ENCODE measurements around the gene TUBA1A. TPM values are rescaled to one million over a fixed set of nuclear protein-coding genes. Genes with fewer than 3 reads are reported as not detected.
"Not testable (repeated sequence)": the region's sequence is repeated elsewhere in the genome, so short reads cannot be mapped to it uniquely, and the experiment has no call there.

The TUBA1A gene
- total RNA-seq, 1 donor from 2014 or later = 491 TPM

DNA sequence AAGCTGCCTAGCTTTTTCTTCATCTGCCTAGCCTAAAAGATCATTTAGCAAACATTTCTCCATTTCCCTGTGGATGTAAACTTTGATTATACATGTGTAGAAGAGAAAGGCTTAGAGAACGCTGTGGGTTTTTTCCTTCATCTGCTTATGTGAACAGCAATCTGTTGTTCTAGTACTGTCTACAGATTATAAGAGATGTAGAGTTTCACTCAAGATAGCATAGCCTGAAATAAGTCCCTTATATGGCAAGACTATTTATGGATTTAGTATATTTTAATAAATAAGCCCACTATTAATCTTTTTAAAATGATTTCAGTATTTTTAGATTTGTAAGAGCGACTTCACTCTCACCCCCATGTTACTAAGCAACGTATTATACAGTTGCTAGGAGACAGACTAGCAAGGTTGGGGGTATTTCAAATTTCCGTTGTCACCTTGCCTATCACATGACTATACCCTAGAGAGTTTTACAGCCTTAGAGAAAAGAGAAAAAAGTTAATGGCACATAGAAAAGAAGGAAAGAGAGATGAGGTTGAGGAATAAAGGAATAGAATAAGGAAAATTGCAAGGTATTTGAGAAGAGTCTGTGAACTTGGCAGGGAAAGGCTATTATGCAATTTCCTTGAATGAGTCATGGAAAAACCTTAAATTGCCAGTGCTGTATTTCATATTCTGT is 12.2 kb upstream of the TUBA1A start:
- DNase-seq = peak; percentile 85

DNA sequence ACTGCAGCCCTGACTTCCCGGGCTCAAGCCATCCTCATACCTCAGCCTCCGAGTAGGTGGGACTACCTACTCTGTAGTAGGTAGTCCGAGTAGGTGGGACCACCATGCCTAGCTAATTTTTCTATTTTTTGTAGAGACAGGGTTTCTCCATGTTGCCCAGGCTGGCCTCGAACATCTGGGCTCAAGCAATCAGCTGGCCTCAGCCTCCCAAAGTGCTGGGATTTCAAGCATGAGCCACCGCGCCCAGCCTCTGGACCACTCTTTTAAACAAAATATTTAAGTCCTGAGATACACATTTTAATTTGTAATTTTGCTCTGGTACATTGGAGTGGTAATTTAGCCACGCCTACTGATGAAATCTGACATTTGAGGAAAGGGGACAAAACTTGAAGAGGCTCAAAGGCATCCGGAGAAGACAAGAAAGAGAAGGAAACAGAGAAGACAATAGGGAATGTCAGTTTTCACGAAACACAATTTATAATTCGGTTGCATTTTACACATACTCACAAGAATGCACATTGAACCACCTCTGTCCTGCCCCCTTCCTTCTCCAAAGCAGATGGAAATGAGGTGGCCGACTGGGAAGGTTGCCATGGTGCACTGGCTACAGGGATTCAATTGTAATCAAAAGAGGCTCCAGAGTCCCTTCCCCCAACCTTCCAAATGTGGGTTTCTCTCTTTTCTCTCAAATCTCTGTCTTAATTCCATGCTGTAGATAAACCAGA is 9.7 kb upstream of the TUBA1A start:
- peak; percentile 64 for DNase-seq

DNA sequence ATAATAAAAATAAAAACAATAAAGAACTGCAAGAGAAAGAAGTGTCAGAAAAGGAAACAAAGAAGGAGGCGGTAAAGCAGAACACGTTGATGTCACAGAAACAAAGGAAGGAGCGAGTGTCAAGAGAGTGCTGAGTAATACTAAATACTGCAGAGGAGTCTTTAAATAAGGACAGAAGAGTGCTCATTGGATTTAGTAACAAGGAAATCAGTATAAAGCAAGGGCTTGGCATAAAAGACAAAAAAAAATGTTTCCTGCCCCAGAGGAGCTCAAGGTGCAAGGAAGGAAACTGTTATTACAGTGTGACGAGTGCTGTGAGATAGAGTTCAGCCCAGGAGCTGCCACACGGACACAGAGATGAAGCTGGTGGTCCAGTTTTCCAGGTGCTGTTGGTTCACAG is 8.4 kb upstream of the TUBA1A start:
- DNase-seq = no peak

- no peak for DNase-seq
Measured at GRCh38 chr12:49195736-49196135, 6.9 kb upstream of the TUBA1A start.

DNA sequence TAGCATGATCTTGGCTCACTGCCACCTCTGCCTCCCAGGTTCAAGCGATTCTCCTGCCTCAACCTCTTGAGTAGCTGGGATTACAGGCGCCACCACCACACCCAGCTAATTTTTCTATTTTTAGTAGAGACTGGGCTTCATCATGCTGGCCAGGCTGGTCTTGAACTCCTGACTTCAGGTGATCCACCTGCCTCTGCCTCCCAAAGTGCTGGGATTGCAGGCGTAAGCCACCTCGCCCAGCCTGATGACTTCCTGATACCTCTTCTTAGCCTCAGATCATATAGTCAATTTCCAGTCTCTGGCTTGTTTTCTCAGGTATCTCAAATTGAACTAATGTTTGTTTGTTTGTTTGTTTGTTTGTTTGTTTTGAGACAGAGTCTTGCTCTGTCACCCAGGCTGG is 4.9 kb upstream of the TUBA1A start:
- DNase-seq = not testable (repeated sequence)

DNA sequence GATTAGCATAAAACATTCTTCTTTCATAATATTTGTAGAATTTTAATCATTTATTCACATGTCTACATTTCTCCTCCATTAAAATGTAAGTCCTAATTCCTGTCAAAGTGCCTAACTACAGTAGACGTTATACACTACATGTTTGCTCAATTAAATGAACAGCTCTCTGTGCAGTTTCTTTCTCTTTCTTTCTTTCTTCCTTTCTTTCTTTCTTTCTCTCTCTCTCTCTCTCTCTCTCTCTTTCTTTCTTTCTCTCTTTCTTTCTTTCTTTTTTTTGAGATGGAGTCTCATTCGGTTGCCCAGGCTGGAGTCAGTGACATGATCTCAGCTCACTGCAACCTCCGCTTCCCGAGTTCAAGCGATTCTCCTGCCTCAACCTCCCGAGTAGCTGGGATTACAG is 2.6 kb upstream of the TUBA1A start:
- not testable (repeated sequence) for DNase-seq

DNA sequence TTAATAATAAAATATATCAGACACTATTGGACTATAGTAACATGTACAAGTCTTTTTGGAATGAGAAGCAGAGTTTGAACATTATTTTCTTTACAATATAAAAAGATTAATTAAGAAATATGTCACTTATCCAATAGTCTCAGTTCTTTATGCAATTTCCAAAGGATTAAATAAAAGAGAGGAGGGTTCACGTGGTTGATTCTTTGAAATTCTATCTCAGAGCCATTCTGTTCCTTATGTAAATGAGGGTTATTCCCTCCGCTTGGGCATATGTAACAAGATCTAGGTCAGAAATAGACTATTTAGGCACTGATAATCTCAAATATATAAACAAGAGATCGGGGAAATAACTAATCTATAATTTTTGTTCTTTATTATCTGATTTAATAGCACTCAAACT is 2.1 kb upstream of the TUBA1A start:
- DNase-seq = no peak

- DNase-seq = no peak
Measured at GRCh38 chr12:49189731-49190716, 1.1 kb upstream of the TUBA1A start.

DNA sequence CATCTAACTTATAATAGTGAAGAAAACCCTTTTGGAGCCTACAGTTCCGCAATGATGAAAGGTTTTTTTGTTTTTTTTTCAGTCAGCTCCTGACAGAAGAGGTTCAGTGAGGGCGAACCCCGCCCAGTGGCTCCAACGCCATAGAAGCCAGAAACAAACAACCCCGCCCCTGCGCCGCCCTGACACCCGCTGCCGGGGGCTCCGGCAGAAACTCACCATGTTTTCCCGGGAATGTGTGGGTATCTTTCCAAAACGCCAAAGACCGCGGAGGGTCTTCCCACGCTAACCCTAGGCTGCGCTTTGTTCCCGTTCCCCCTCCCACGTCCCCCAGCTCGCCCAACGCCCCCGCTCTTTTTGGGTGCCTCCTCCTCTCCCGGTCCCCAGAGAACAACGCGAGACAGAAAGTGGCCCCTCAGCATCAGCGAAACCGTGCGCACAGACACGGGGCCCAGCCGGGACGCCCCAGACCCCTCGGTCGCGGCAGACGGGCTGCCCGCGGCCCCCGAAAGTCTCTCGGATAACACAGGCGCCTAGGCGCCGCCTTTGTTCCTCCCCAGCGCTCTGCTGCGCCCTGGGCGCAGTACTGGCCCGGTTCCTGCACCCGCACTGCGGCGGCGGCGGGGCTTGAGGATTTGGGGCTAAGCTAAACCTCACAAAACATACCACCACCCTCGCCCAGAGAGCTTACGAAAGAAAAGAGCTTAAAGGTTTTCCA is 522 bp downstream of the TUBA1A start:
- DNase-seq = peak; percentile 91

- peak; percentile 94 for DNase-seq
Measured at GRCh38 chr12:49187184-49187583, 1.7 kb downstream of the TUBA1A start.

DNA sequence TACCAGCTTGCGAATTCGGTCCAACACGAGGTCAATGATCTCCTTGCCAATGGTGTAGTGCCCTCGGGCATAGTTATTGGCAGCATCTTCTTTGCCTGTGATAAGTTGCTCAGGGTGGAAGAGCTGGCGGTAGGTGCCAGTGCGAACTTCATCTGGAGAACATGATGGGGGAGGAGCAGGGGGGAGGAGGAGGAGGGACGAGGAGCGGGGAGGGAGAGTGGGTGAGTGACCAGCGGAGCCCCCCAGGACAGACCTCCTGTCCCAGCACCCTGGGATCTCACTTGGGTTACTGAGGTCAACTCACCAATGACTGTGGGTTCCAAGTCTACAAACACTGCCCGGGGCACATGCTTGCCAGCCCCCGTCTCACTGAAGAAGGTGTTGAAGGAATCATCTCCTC is 2.6 kb downstream of the TUBA1A start:
- DNase-seq = not testable (repeated sequence)

DNA sequence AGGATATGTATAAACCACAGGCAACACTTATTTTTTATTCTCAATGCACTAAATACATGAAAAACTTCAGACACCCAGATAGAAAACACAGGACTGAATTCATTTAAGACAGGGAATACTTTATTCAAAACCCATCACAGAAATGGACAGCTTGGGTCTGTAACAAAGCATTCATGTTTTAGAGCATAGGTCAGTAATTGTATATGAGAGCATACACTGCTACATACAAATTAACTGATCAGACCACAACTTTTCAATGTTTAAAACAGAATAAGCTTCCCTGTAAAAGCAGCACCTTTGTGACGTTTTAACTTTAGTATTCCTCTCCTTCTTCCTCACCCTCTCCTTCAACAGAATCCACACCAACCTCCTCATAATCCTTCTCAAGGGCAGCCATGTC is 4.2 kb downstream of the TUBA1A start:
- not testable (repeated sequence) for DNase-seq

- DNase-seq = not testable (repeated sequence)
Measured at GRCh38 chr12:49183214-49183950, 5.5 kb downstream of the TUBA1A start.

GRCh38 chr12:49174218-49174617 is 14.7 kb downstream of the TUBA1A start:
- DNase-seq = no peak

DNA sequence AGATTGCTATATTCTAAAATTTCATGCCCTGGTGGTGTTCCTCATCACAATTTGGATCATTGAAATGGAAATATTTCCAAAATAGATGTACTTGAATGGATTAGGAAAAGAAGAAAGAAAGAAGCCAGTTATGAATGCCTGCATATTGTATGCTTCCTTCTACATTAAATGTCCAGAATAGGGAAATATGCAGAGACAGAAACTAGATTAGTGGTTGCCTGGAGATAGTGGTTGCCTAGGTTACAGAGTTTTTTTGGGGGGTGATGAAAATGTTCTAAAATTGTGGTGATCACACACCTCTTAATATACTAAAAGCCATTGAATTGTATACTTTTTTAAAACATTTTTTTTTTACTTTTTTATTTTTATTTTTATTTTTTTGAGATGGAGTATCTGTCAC is 18.0 kb downstream of the TUBA1A start:
- DNase-seq = no peak

GRCh38 chr12:49165114-49165513 is 23.8 kb downstream of the TUBA1A start:
- DNase-seq = no peak

- not testable (repeated sequence) for DNase-seq
Measured at GRCh38 chr12:49161901-49162300, 27.0 kb downstream of the TUBA1A start.

DNA sequence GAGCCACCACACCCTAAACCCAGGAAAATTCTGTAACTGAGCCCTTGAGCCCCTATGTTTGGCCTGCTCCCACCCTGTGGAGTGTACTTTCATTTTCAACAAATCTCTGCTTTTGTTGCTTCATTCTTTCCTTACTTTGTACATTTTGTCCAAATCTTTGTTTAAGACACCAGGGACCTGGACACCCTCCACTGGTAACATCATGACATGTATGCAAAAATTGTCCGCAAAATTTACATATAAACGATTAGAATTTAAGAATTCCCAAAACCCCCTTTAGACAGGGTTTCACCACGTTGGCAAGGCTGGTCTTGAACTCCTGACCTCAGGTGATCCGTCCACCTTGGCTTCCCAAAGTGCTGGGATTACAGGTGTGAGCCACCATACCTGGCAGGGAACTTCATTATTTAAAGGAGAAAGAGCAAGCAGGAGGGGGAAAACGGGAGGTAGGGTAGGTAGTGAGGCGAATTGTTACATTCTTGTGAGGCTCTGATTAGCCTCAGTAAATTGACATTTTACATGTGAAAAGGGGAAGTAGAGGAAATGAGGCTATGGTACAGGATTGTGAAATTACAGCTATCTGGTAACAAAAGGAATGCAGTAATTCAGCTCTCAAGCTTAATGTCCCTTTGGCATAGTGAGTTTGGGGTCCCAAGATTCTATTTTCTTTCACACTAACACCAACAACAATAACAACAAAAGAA is 27.6 kb downstream of the TUBA1A start:
- DNase-seq = no peak

DNA sequence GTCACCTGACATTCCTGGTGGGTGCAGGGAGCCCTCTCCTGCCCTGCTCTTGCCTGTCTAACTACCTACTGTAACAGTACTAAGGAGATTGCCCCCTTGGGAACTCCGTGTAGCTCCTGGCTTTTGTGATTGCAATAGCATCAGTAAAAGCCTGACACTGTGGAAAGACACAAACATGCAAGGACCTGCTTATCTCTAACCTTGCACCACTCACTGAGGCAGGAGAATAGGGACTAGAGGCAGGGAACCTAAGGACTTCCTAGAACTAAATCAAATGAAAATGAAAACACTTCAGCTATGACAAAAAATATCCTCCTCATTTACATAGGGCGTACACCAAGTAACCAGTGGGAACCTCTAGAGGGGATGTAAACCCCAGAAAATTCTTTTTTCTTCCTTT is 28.5 kb downstream of the TUBA1A start:
- DNase-seq = no peak

- no peak for DNase-seq
Measured at GRCh38 chr12:49154221-49154620, 34.7 kb downstream of the TUBA1A start.

GRCh38 chr12:49147384-49147783 is 41.5 kb downstream of the TUBA1A start:
- DNase-seq = no peak

Data from tongue (tissue), 2 donors.